GM23338 (cell line): ENCODE results near the gene GPD2.

ENCODE experiments used
- CREB1 ChIP-seq: fragments of 250-450 bp; sonication (Bioruptor Pico); IDR thresholded peaks from 2 replicates; pipeline ENCODE4 v1.5.0; 2020; ENCODE audit warnings: low read depth, mild to moderate bottlenecking, moderate library complexity
- EZH2 ChIP-seq: fragments of 200-600 bp; sonication (generic); IDR thresholded peaks from one replicate; pipeline ENCODE4 v1.8.0; 2017; ENCODE audit warnings: antibody characterized with exemption, mild to moderate bottlenecking, low read depth; ENCODE audit not compliant: unreplicated experiment
- EZH2phosphoT487 ChIP-seq: fragments of 200-600 bp; sonication (generic); IDR thresholded peaks from one replicate; pipeline ENCODE4 v1.8.1; 2018; ENCODE audit warnings: antibody characterized with exemption; ENCODE audit not compliant: unreplicated experiment
- JUNB ChIP-seq: IDR thresholded peaks from one replicate; pipeline ENCODE4 v1.6.1; 2016; ENCODE audit warnings: antibody characterized with exemption; ENCODE audit not compliant: unreplicated experiment
- POLR2AphosphoS5 ChIP-seq: IDR thresholded peaks from 2 replicates; pipeline ENCODE4 v1.6.1; 2016; ENCODE audit warnings: antibody characterized with exemption, low read depth
- TF ChIP-seq, protein P1 (sequence below), 2 experiments: fragments of 200-600 bp in 1 of 2; sonication (generic) in 1 of 2; conservative IDR thresholded peaks; 2 replicates each; pipeline versions ENCODE4 v1.5.1 to v1.6.1; 2016 to 2017; ENCODE audit warnings: antibody characterized with exemption in 2 of 2, low read depth in 2 of 2, mild to moderate bottlenecking in 2 of 2, moderate library complexity in 1 of 2
- TF ChIP-seq, protein P2 (sequence below): IDR thresholded peaks from one replicate; pipeline ENCODE4 v1.6.1; 2018; ENCODE audit warnings: antibody characterized with exemption; ENCODE audit not compliant: unreplicated experiment

DNA sequence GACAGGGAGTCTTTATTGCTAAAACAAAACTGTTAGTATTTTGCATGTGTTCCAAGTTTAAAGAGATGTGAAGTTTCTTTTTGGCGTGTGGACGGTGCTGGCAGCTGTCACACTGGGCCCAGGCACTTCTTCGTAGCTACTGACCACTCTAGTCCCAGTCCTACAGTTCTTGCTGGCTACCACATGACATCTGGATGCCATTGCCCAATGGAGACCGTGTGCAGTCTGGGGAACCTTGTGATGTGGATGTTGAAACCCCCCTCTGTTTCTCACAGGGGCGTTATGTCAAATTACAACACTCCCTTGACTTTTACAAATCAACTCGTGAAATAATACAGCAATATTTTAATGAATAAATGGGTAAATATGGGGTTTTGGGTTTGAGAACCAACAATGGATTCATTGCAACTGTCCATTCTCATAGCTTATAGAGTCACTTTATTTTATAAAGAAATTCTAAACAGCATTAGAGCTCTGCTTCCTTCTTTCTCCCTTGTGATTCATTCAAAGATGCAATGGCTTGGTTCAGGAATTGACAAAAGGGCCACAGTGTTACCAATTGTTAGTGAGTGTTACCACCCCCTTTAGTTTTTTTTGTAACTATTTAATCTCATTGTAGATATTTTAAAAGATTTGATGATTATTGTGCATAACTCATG lies 1.2 kb downstream of the GPD2 start:
- TF ChIP-seq, protein P1, sequence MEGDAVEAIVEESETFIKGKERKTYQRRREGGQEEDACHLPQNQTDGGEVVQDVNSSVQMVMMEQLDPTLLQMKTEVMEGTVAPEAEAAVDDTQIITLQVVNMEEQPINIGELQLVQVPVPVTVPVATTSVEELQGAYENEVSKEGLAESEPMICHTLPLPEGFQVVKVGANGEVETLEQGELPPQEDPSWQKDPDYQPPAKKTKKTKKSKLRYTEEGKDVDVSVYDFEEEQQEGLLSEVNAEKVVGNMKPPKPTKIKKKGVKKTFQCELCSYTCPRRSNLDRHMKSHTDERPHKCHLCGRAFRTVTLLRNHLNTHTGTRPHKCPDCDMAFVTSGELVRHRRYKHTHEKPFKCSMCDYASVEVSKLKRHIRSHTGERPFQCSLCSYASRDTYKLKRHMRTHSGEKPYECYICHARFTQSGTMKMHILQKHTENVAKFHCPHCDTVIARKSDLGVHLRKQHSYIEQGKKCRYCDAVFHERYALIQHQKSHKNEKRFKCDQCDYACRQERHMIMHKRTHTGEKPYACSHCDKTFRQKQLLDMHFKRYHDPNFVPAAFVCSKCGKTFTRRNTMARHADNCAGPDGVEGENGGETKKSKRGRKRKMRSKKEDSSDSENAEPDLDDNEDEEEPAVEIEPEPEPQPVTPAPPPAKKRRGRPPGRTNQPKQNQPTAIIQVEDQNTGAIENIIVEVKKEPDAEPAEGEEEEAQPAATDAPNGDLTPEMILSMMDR (conservative IDR thresholded peaks at IDR 0.05; ENCODE audit: low read depth in 2 of 2) = no peak
- TF ChIP-seq EZH2phosphoT487 = no peak
- no peak for TF ChIP-seq POLR2AphosphoS5
- no peak for TF ChIP-seq EZH2
- TF ChIP-seq, protein P2, sequence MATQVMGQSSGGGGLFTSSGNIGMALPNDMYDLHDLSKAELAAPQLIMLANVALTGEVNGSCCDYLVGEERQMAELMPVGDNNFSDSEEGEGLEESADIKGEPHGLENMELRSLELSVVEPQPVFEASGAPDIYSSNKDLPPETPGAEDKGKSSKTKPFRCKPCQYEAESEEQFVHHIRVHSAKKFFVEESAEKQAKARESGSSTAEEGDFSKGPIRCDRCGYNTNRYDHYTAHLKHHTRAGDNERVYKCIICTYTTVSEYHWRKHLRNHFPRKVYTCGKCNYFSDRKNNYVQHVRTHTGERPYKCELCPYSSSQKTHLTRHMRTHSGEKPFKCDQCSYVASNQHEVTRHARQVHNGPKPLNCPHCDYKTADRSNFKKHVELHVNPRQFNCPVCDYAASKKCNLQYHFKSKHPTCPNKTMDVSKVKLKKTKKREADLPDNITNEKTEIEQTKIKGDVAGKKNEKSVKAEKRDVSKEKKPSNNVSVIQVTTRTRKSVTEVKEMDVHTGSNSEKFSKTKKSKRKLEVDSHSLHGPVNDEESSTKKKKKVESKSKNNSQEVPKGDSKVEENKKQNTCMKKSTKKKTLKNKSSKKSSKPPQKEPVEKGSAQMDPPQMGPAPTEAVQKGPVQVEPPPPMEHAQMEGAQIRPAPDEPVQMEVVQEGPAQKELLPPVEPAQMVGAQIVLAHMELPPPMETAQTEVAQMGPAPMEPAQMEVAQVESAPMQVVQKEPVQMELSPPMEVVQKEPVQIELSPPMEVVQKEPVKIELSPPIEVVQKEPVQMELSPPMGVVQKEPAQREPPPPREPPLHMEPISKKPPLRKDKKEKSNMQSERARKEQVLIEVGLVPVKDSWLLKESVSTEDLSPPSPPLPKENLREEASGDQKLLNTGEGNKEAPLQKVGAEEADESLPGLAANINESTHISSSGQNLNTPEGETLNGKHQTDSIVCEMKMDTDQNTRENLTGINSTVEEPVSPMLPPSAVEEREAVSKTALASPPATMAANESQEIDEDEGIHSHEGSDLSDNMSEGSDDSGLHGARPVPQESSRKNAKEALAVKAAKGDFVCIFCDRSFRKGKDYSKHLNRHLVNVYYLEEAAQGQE = no peak
- no peak for TF ChIP-seq CREB1 (CRISPR knock-in tag)
- TF ChIP-seq JUNB = no peak
